ENCODE measurements around the gene SMAP2. TPM values are rescaled to one million over a fixed set of nuclear protein-coding genes. Genes with fewer than 3 reads are reported as not detected.

SMAP2 gene
- total and polyA plus RNA-seq, 10 of the 15 experiments (the other 5 are each of a cell fraction or from before 2014, with no cell fraction given), result 33.4 to 177 (median 105) TPM

GRCh38 chr1:40439247-40439646 lies 65.7 kb downstream of the SMAP2 start:
- no peak for ATAC-seq
- SMC1A ChIA-PET (ENCODE audit: uncharacterized antibody, unreplicated experiment), result interaction anchor here (0.8 to 2.7 kb wide), 4 partner anchors 11 to 337 kb away, joined by 3 to 12 read pairs (median 4); partner anchors contain the start of gene ZFP69B
- TF ChIP-seq CUX1 (IDR thresholded peaks at IDR 0.05; ENCODE audit: insufficient replicate concordance, low read depth, low read length), result no peak
- TF ChIP-seq TARDBP (IDR thresholded peaks at IDR 0.05; ENCODE audit: borderline replicate concordance), result no peak
- TF ChIP-seq SMAD5 (IDR thresholded peaks at IDR 0.05; ENCODE audit: low read depth), result no peak
- no peak for TF ChIP-seq CBX3 (IDR thresholded peaks at IDR 0.05; ENCODE audit: borderline replicate concordance, low read depth)
- TF ChIP-seq RELA (IDR thresholded peaks at IDR 0.05; ENCODE audit: borderline replicate concordance, partially characterized antibody), result no peak
- no peak for TF ChIP-seq ZNF384 (IDR thresholded peaks at IDR 0.05; ENCODE audit: borderline replicate concordance, low read depth, low read length)
- no peak for TF ChIP-seq FOXM1 (IDR thresholded peaks at IDR 0.05; ENCODE audit: low read depth, low read length)
- POLR2A ChIA-PET, result interaction anchor here (1.0 kb wide), 1 partner anchor 29 kb away, joined by 3 read pairs; no protein-coding TSS in a partner anchor
- intact Hi-C loops (cut with micrococcal nuclease; ENCODE audit: unreplicated experiment) (no loop called here), in situ Hi-C loops (cut with MboI) (no loop called here)
- no peaks in the 10 kb centered on the region for H3K27me3 ChIP-seq (replicated peaks in 1 of 2; ENCODE audit: control insufficient read depth in 2 of 2, insufficient read depth in 2 of 2, low read length in 1 of 2)
- H3K27ac ChIP-seq (ENCODE audit: control insufficient read depth, insufficient read depth), result no peak overlapping the region
- no peaks in the 10 kb centered on the region for H4K20me1 ChIP-seq (ENCODE audit: control insufficient read depth, insufficient read depth)
- CTCF ChIA-PET, result interaction anchor here (0.7 to 3.5 kb wide), 15 partner anchors 10 to 362 kb away, joined by 3 to 40 read pairs (median 8); partner anchors contain the start of gene ZFP69B
- no peak for FAIRE-seq
- no TSS peak for BruUV-seq (replicated peaks)
- DNase-seq (ENCODE audit: low read depth, low spot score), result no peak
- no peaks in the 10 kb centered on the region for H3K4me1 ChIP-seq (ENCODE audit: control insufficient read depth, insufficient read depth, low read length)
- no peak overlapping the region for H3K4me2 ChIP-seq (ENCODE audit: control insufficient read depth, insufficient read depth)
- H3K9ac ChIP-seq (ENCODE audit: control insufficient read depth, insufficient read depth, low read length), result no peak overlapping the region
- WGBS (ENCODE audit: insufficient coverage, insufficient replicate concordance, low lambda C conversion rate, missing lambda C conversion rate), result 88% methylated on average over 5 of the region's 5 CpGs
- no peaks in the 10 kb centered on the region for H3K36me3 ChIP-seq (ENCODE audit: control insufficient read depth in 2 of 2, insufficient read depth in 2 of 2, low read length in 1 of 2)
- no peaks in the 10 kb centered on the region; the same call in 1 of the 3 replicates for H3K9me3 ChIP-seq (replicated peaks; ENCODE audit: control insufficient read depth, insufficient read depth, low read length)
- H3K4me3 ChIP-seq, result no peak overlapping the region
- RAD21 ChIA-PET (ENCODE audit: unreplicated experiment), result no interaction called here
- H3K79me2 ChIP-seq (ENCODE audit: control insufficient read depth, insufficient read depth, low read length), result no peaks in the 10 kb centered on the region
- no peak overlapping the region for H2AFZ ChIP-seq (ENCODE audit: control insufficient read depth, low read depth, low read length)

All from GM12878 (cell line).